K562 (cell line): ENCODE results near the gene VPS9D1. TPM values are rescaled to one million over a fixed set of nuclear protein-coding genes. Genes with fewer than 3 reads are reported as not detected.

ENCODE experiments used
- ATAC-seq: fragments of 200-7000 bp; cut with Tn5 transposase; 3 replicates; pipeline ENCODE4 v1.9.1; 2020; ENCODE audit warnings: moderate library complexity
- BruUV-seq: library from RNA; stranded (reverse); fragments of 400-500 nt; replicated peaks from 2 replicates; lab custom pipeline; 2021; lab: Mats Ljungman, UMichigan
- CTCF ChIA-PET: fragments of 300-600 bp; formaldehyde crosslinking; extraction: SDS; loops from one replicate; lab custom pipeline; 2021; ENCODE audit warnings: low intra/inter-chr PET ratio; lab: Yijun Ruan, JAX
- POLR2A ChIA-PET: fragments of 300-600, 350-650 bp; sonication (Branson Sonifier 250); formaldehyde crosslinking; extraction: SDS; loops from one replicate; lab custom pipeline; 2021; ENCODE audit warnings: antibody characterized with exemption, inconsistent platforms; lab: Yijun Ruan, JAX
- DNase-seq, 4 experiments: peaks; one replicate each; pipeline versions ENCODE4 v3.0.0 to v3.0.0-alpha.2; 2011 to 2018; ENCODE audit warnings: low spot score in 3 of 4, mixed read lengths in 3 of 4; ENCODE audit errors: extremely low read depth in 1 of 4
- FAIRE-seq: peaks from 2 replicates; lab custom pipeline; 2011; peaks lifted over from hg19 to GRCh38; lab: Jason Lieb, UNC
- H2AFZ ChIP-seq: 2 replicates; pipeline ENCODE4 v1.6.0; 2011; ENCODE audit warnings: low read depth, low read length, control low read depth, inconsistent platforms
- H3K27ac ChIP-seq: fragments of 200-600 bp; 3 replicates; pipeline ENCODE4 v1.8.0; 2011; ENCODE audit warnings: low read depth, mild to moderate bottlenecking, control low read depth, inconsistent platforms, low read length, moderate library complexity, mixed read lengths; ENCODE audit errors: extremely low read depth
- H3K27me3 ChIP-seq, 2 experiments: fragments of 300-600 bp in 1 of 2; 2 replicates in 1 of 2; 3 replicates in 1 of 2; pipeline versions ENCODE4 v1.6.0 to v1.8.0; 2011; ENCODE audit warnings: inconsistent platforms in 2 of 2, low read length in 2 of 2, mild to moderate bottlenecking in 1 of 2, mixed read lengths in 1 of 2, moderate library complexity in 1 of 2; ENCODE audit not compliant: control insufficient read depth in 2 of 2, insufficient read depth in 2 of 2
- H3K36me3 ChIP-seq: fragments of 300-600 bp; 3 replicates; pipeline ENCODE4 v1.8.0; 2011; ENCODE audit warnings: mild to moderate bottlenecking, low read length, inconsistent platforms; ENCODE audit not compliant: control insufficient read depth, insufficient read depth
- H3K4me1 ChIP-seq, 2 experiments: fragments of 200-600 bp in 1 of 2; replicated peaks in 1 of 2; 2 replicates in 1 of 2; 3 replicates in 1 of 2; pipeline versions ENCODE4 v1.5.1 to v1.8.0; 2011; ENCODE audit warnings: inconsistent platforms in 2 of 2, low read length in 2 of 2, mild to moderate bottlenecking in 1 of 2, mixed read lengths in 1 of 2, moderate library complexity in 1 of 2; ENCODE audit not compliant: control insufficient read depth in 2 of 2, insufficient read depth in 2 of 2
- H3K4me2 ChIP-seq: 2 replicates; pipeline ENCODE4 v1.6.1; 2011; ENCODE audit warnings: low read length, control low read depth, inconsistent platforms, mixed read lengths; ENCODE audit not compliant: insufficient read depth
- H3K4me3 ChIP-seq: fragments of 200-600 bp; sonication (generic), shearing (Covaris generic); 2 replicates; pipeline ENCODE4 v1.5.1; 2016; ENCODE audit warnings: control low read depth, inconsistent platforms
- H3K79me2 ChIP-seq: fragments of 200-600 bp; 3 replicates; pipeline ENCODE4 v1.8.0; 2011; ENCODE audit warnings: low read length, inconsistent platforms; ENCODE audit not compliant: control insufficient read depth, insufficient read depth
- H3K9ac ChIP-seq, 2 experiments: 2 replicates each; pipeline versions ENCODE4 v1.6.0 to v1.6.1; 2011; ENCODE audit warnings: low read depth in 2 of 2, low read length in 2 of 2, control low read depth in 1 of 2, inconsistent platforms in 1 of 2, mild to moderate bottlenecking in 1 of 2, mixed read lengths in 1 of 2; ENCODE audit not compliant: insufficient read depth in 1 of 2
- H3K9me1 ChIP-seq: one replicate; pipeline ENCODE4 v1.6.0; 2011; ENCODE audit warnings: inconsistent platforms, mild to moderate bottlenecking, low read length, moderate library complexity; ENCODE audit not compliant: control insufficient read depth, insufficient read depth
- H3K9me3 ChIP-seq: replicated peaks from 2 replicates; pipeline ENCODE4 v1.5.1; 2011; ENCODE audit warnings: low read depth, low read length, inconsistent platforms; ENCODE audit not compliant: control insufficient read depth, insufficient read depth
- H4K20me1 ChIP-seq: replicated peaks from 2 replicates; pipeline ENCODE4 v1.6.1; 2011; ENCODE audit warnings: low read length, inconsistent platforms, mixed read lengths; ENCODE audit not compliant: control insufficient read depth, insufficient read depth
- ERF ChIP-seq: fragments of 450-650 bp; formaldehyde crosslinking; IDR thresholded peaks from 2 replicates; pipeline ENCODE4 v1.4.0; 2020; ENCODE audit warnings: mild to moderate bottlenecking, mixed read lengths
- HNRNPUL1 ChIP-seq: fragments of 200-400 bp; formaldehyde crosslinking; IDR thresholded peaks from 2 replicates; pipeline ENCODE4 v1.6.1; 2017; ENCODE audit warnings: low read length
- MEF2A ChIP-seq: IDR thresholded peaks from 2 replicates; pipeline ENCODE4 v1.6.1; 2011; ENCODE audit warnings: low read depth, mild to moderate bottlenecking, low read length, moderate library complexity; ENCODE audit not compliant: control insufficient read depth
- MEF2D ChIP-seq: conservative IDR thresholded peaks from 2 replicates; pipeline ENCODE4 v1.6.1; 2016; ENCODE audit warnings: low read depth, missing genetic modification characterization, missing compliant biosample characterization
- MYC ChIP-seq, 2 experiments: fragments of 250-450 bp in 1 of 2; sonication (Bioruptor Pico) in 1 of 2; IDR thresholded peaks; 2 replicates each; pipeline versions ENCODE4 v1.5.1 to v1.6.1; 2012 to 2021; ENCODE audit warnings: low read depth in 2 of 2, borderline replicate concordance in 1 of 2, improper control_type of control experiment in 1 of 2, low read length in 1 of 2, mild to moderate bottlenecking in 1 of 2, moderate library complexity in 1 of 2
- POLR2AphosphoS5 ChIP-seq: IDR thresholded peaks from 2 replicates; pipeline ENCODE4 v1.6.1; 2011; ENCODE audit warnings: mild to moderate bottlenecking, low read depth, low read length, moderate library complexity; ENCODE audit not compliant: control insufficient read depth, insufficient read depth
- POLR2G ChIP-seq: fragments of 200-400 bp; formaldehyde crosslinking; IDR thresholded peaks from 2 replicates; pipeline ENCODE4 v1.6.1; 2017; ENCODE audit warnings: low read depth, mild to moderate bottlenecking, antibody characterized with exemption, low read length, moderate library complexity
- SP2 ChIP-seq: IDR thresholded peaks from 2 replicates; pipeline ENCODE4 v1.6.1; 2011; ENCODE audit warnings: mild to moderate bottlenecking, low read depth, low read length, moderate library complexity; ENCODE audit not compliant: poor library complexity, severe bottlenecking; ENCODE audit errors: extremely low read depth
- XRCC4 ChIP-seq: IDR thresholded peaks from one replicate; pipeline ENCODE4 v1.6.1; 2011; ENCODE audit not compliant: insufficient read depth, insufficient read length; ENCODE audit errors: extremely low read depth
- ZBED1 ChIP-seq: IDR thresholded peaks from 2 replicates; pipeline ENCODE4 v1.6.1; 2014
- ZC3H11A ChIP-seq: IDR thresholded peaks from 2 replicates; pipeline ENCODE4 v1.6.1; 2012; ENCODE audit warnings: low read depth, low read length, improper control_type of control experiment
- ZNF232 ChIP-seq: sonication (generic); formaldehyde crosslinking; IDR thresholded peaks from 2 replicates; pipeline ENCODE4 v1.8.0; 2022; ENCODE audit warnings: mild to moderate bottlenecking, missing genetic modification reagents
- ZNF408 ChIP-seq: fragments of 250-450 bp; sonication (Bioruptor Pico); IDR thresholded peaks from 2 replicates; pipeline ENCODE4 v1.4.0; 2020; ENCODE audit warnings: low read depth, mild to moderate bottlenecking, moderate library complexity
- ZNF699 ChIP-seq: fragments of 250-450 bp; sonication (Bioruptor Pico); IDR thresholded peaks from 2 replicates; pipeline ENCODE4 v1.8.0; 2021; ENCODE audit warnings: mild to moderate bottlenecking, moderate library complexity; ENCODE audit not compliant: insufficient replicate concordance
- WGBS: fragments of 100-300 bp; shearing (Covaris generic); methylation state at CpG from one replicate; pipeline ENCODE4 v1.1.6; 2016; ENCODE audit warnings: low coverage, mixed read lengths; ENCODE audit not compliant: insufficient coverage; ENCODE audit errors: missing lambda C conversion rate; 5-methylcytosine and 5-hydroxymethylcytosine counted together
- in situ Hi-C: fragments of 300-500 bp; cut with MboI; formaldehyde crosslinking; loops from 4 replicates; pipeline ENCODE4 v1.15.0; 2018; ENCODE audit warnings: inconsistent platforms, mixed read lengths
- intact Hi-C: fragments of 100-400 bp; cut with micrococcal nuclease; formaldehyde crosslinking; loops from 2 replicates; pipeline ENCODE4 v1.14.2; 2022
- polyA plus RNA-seq, 8 experiments: library from polyadenylated mRNA; depleted of rRNA in 4 of 8; stranded (reverse) in 5 of 8; unstranded in 3 of 8; fragments of >200 nt; fragmentation: Nextera tagmentation in 2 of 8; fragmentation: Illumina TruSeq in 1 of 8; extraction: Ambion mirVana in 2 of 8; extraction: Trizol in 1 of 8; gene quantifications; 2 replicates each; pipeline versions ENCODE4 v1.2.1 to v1.2.3, GENCODE V29; 2011 to 2014; ENCODE audit warnings: inconsistent platforms in 1 of 8, missing spikeins in 1 of 8
- total RNA-seq, 7 experiments: library from RNA; depleted of rRNA in 6 of 7; stranded (reverse); fragments of >200 nt in 6 of 7; fragmentation: Illumina TruSeq in 2 of 7; extraction: Trizol in 2 of 7; gene quantifications; 2 replicates each; pipeline versions ENCODE4 v1.2.1 to v1.2.3, GENCODE V29; 2011 to 2021; ENCODE audit warnings: low replicate concordance in 1 of 7
- TF ChIP-seq, protein P1 (sequence below): fragments of 450-650 bp; IDR thresholded peaks from one replicate; pipeline ENCODE4 v1.6.1; 2018; ENCODE audit warnings: mild to moderate bottlenecking, moderate library complexity; ENCODE audit not compliant: partially characterized antibody
- TF ChIP-seq, protein P2 (sequence below): fragments of 450-650 bp; formaldehyde crosslinking; IDR thresholded peaks from 2 replicates; pipeline ENCODE4 v1.4.0; 2022; ENCODE audit warnings: missing genetic modification characterization
- TF ChIP-seq, protein P3 (sequence below): fragments of 450-650 bp; IDR thresholded peaks from 2 replicates; pipeline ENCODE4 v1.6.1; 2018; ENCODE audit not compliant: partially characterized antibody

The VPS9D1 gene
- total and polyA plus RNA-seq, 9 of the 15 experiments (the other 6 are each of a cell fraction or from before 2014, with no cell fraction given): 0.33 to 3.1 (median 1.1) TPM

DNA sequence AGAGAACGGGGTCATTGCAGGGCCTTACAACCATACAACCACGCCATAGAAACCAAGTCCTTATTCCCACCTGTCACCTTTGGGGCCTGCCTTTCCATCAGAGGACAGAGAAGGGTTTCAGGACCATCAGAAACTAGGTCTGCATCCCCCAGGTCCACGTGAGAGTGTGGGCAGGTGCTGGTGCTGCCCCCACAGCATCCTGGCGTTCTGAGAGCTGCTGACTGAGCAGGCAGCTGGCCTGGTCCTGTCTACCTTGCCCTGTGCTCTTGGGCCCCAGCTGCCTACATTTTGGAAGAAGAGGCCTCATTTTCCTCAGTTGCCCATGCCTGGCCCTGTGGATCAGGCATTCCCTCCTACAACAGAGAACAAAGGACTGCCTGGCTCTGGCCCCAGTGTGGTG lies 22.2 kb upstream of the VPS9D1 start:
- BruUV-seq: no TSS peak
- FAIRE-seq: no peak
- 86% methylated on average over 4 of the region's 4 CpGs for WGBS
- ChIA-PET POLR2A (interaction anchor here (0.5 to 2.8 kb wide), 6 partner anchors 9 to 197 kb away, joined by 3 to 9 read pairs (median 4); no protein-coding TSS in a partner anchor), CTCF (no interaction called here)
- no peaks in the 10 kb centered on the region for H3K9me3 ChIP-seq
- no peaks in the 10 kb centered on the region for H3K79me2 ChIP-seq
- 0 out of 5 replicates have a peak, but pooled peaks cover 0 to 3% of the 10 kb centered on the region in 2 experiments for H3K4me1 ChIP-seq
- H3K27me3 ChIP-seq: no peaks in the 10 kb centered on the region
- no peak overlapping the region; a peak in 1 of 4 replicates for H3K9ac ChIP-seq
- no peaks in the 10 kb centered on the region for H4K20me1 ChIP-seq
- H3K36me3 ChIP-seq: peaks cover 91% of the 10 kb centered on the region
- no peak for DNase-seq
- H3K4me2 ChIP-seq: no peak overlapping the region
- no peak overlapping the region for H2AFZ ChIP-seq
- no peak overlapping the region for H3K4me3 ChIP-seq
- in situ Hi-C loops (no loop called here), intact Hi-C loops (no loop called here)
- H3K9me1 ChIP-seq: no peaks in the 10 kb centered on the region
- no peak overlapping the region for H3K27ac ChIP-seq
- ATAC-seq: no peak; the same call in 2 of the 3 replicates
- TF ChIP-seq ZC3H11A (no peak), POLR2G (peak; percentile 58), ZNF232 (CRISPR knock-in tag) (no peak), ZNF699 (CRISPR knock-in tag) (no peak), ERF (CRISPR knock-in tag) (no peak), SP2 (no peak), MEF2D (tag) (no peak), HNRNPUL1 (no peak), POLR2AphosphoS5 (peak; percentile 27; the same call in 1 of the 2 replicates), ZNF408 (no peak), ZBED1 (no peak), MYC (IDR thresholded peaks at IDR 0.05; ENCODE audit: low read depth, low read length) (no peak), MYC (CRISPR knock-in tag; IDR thresholded peaks at IDR 0.05; ENCODE audit: borderline replicate concordance, low read depth) (no peak), XRCC4 (no peak), MEF2A (no peak)
- TF ChIP-seq, protein P1, sequence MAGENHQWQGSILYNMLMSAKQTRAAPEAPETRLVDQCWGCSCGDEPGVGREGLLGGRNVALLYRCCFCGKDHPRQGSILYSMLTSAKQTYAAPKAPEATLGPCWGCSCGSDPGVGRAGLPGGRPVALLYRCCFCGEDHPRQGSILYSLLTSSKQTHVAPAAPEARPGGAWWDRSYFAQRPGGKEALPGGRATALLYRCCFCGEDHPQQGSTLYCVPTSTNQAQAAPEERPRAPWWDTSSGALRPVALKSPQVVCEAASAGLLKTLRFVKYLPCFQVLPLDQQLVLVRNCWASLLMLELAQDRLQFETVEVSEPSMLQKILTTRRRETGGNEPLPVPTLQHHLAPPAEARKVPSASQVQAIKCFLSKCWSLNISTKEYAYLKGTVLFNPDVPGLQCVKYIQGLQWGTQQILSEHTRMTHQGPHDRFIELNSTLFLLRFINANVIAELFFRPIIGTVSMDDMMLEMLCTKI: no peak
- TF ChIP-seq, protein P2, sequence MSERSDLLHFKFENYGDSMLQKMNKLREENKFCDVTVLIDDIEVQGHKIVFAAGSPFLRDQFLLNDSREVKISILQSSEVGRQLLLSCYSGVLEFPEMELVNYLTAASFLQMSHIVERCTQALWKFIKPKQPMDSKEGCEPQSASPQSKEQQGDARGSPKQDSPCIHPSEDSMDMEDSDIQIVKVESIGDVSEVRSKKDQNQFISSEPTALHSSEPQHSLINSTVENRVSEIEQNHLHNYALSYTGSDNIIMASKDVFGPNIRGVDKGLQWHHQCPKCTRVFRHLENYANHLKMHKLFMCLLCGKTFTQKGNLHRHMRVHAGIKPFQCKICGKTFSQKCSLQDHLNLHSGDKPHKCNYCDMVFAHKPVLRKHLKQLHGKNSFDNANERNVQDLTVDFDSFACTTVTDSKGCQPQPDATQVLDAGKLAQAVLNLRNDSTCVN (CRISPR knock-in tag): no peak
- TF ChIP-seq, protein P3, sequence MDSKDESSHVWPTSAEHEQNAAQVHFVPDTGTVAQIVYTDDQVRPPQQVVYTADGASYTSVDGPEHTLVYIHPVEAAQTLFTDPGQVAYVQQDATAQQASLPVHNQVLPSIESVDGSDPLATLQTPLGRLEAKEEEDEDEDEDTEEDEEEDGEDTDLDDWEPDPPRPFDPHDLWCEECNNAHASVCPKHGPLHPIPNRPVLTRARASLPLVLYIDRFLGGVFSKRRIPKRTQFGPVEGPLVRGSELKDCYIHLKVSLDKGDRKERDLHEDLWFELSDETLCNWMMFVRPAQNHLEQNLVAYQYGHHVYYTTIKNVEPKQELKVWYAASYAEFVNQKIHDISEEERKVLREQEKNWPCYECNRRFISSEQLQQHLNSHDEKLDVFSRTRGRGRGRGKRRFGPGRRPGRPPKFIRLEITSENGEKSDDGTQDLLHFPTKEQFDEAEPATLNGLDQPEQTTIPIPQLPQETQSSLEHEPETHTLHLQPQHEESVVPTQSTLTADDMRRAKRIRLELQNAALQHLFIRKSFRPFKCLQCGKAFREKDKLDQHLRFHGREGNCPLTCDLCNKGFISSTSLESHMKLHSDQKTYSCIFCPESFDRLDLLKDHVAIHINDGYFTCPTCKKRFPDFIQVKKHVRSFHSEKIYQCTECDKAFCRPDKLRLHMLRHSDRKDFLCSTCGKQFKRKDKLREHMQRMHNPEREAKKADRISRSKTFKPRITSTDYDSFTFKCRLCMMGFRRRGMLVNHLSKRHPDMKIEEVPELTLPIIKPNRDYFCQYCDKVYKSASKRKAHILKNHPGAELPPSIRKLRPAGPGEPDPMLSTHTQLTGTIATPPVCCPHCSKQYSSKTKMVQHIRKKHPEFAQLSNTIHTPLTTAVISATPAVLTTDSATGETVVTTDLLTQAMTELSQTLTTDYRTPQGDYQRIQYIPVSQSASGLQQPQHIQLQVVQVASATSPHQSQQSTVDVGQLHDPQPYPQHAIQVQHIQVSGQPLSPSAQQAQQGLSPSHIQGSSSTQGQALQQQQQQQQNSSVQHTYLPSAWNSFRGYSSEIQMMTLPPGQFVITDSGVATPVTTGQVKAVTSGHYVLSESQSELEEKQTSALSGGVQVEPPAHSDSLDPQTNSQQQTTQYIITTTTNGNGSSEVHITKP: no peak
